HTERT RPE-1 (cell line): Measurements from ENCODE around the gene HSD17B1.
"Not testable (repeated sequence)": the region's sequence is repeated elsewhere in the genome, so short reads cannot be mapped to it uniquely, and the experiment has no call there.

Experiments used
- in situ Hi-C: fragments of 300-500 bp; cut with MboI; formaldehyde crosslinking; loops from 4 replicates; pipeline ENCODE4 v1.14.3; 2020; ENCODE audit warnings: low sequenced_read_pairs

HSD17B1 gene

GRCh38 chr17:42545755-42546505 lies 6.8 kb upstream of the HSD17B1 start:
- in situ Hi-C loops: not testable (repeated sequence)

GRCh38 chr17:42547001-42547461 lies 5.7 kb upstream of the HSD17B1 start:
- in situ Hi-C loops: no loop called here

- in situ Hi-C loops: no loop called here
Measured at GRCh38 chr17:42547698-42548069, 5.0 kb upstream of the HSD17B1 start.

GRCh38 chr17:42548070-42548837 lies 4.5 kb upstream of the HSD17B1 start:
- in situ Hi-C loops: no loop called here

- in situ Hi-C loops: no loop called here
Measured at GRCh38 chr17:42548993-42549755, 3.5 kb upstream of the HSD17B1 start.

- in situ Hi-C loops: no loop called here
Measured at GRCh38 chr17:42553161-42553818, 567 bp downstream of the HSD17B1 start.

GRCh38 chr17:42553866-42554249 lies 1.1 kb downstream of the HSD17B1 start:
- in situ Hi-C loops: no loop called here

GRCh38 chr17:42554250-42555121 lies 1.8 kb downstream of the HSD17B1 start:
- in situ Hi-C loops: no loop called here

GRCh38 chr17:42555122-42555622 lies 2.4 kb downstream of the HSD17B1 start:
- in situ Hi-C loops: no loop called here

- in situ Hi-C loops: not testable (repeated sequence)
Measured at GRCh38 chr17:42555961-42556617, 3.4 kb downstream of the HSD17B1 start.

- in situ Hi-C loops: no loop called here
Measured at GRCh38 chr17:42559075-42559474, 6.4 kb downstream of the HSD17B1 start.

- in situ Hi-C loops: no loop called here
Measured at GRCh38 chr17:42560246-42560645, 7.5 kb downstream of the HSD17B1 start.

GRCh38 chr17:42561897-42562387 lies 9.2 kb downstream of the HSD17B1 start, which contains the start of gene COASY:
Gene COASY, plus strand, starts transcription at chr17:42562148. Its CDS starts 475 bp downstream, at chr17:42562623.
- in situ Hi-C loops: no loop called here

- in situ Hi-C loops: no loop called here
Measured at GRCh38 chr17:42562388-42563142, 9.8 kb downstream of the HSD17B1 start.

- in situ Hi-C loops: no loop called here
Measured at GRCh38 chr17:42563143-42563509, 10.4 kb downstream of the HSD17B1 start.

- in situ Hi-C loops: no loop called here
Measured at GRCh38 chr17:42563543-42563942, 10.8 kb downstream of the HSD17B1 start.

- in situ Hi-C loops: no loop called here
Measured at GRCh38 chr17:42563950-42564349, 11.2 kb downstream of the HSD17B1 start.

GRCh38 chr17:42564815-42565522 lies 12.2 kb downstream of the HSD17B1 start:
- in situ Hi-C loops: no loop called here
